H1 (cell line): ENCODE results near the gene MYRIP. TPM values are rescaled to one million over a fixed set of nuclear protein-coding genes. Genes with fewer than 3 reads are reported as not detected.

ENCODE experiments used
- CTCF ChIA-PET: fragments of 300-600 bp; sonication (Branson Sonifier 250); formaldehyde crosslinking; loops from one replicate; lab custom pipeline; 2021; ENCODE audit not compliant: partially characterized antibody; lab: Charles Lee
- POLR2A ChIA-PET: fragments of 300-600 bp; sonication (Branson Sonifier 250); formaldehyde crosslinking; loops from one replicate; lab custom pipeline; 2021; ENCODE audit warnings: inconsistent platforms; ENCODE audit not compliant: partially characterized antibody; lab: Charles Lee
- DNase-seq, 2 experiments: peaks; one replicate each; pipeline versions ENCODE4 v3.0.0 to v3.0.0-alpha.2; 2010 to 2022; ENCODE audit warnings: low spot score in 2 of 2, low read depth in 1 of 2, mixed read lengths in 1 of 2
- FAIRE-seq: peaks from 2 replicates; lab custom pipeline; 2011; peaks lifted over from hg19 to GRCh38; lab: Jason Lieb, UNC
- H2AFZ ChIP-seq: 2 replicates; pipeline ENCODE4 v1.8.1; 2012; ENCODE audit warnings: low read length, inconsistent platforms
- H2AK5ac ChIP-seq: 2 replicates; pipeline ENCODE4 v1.6.1; 2013; ENCODE audit warnings: low read depth, low read length
- H2BK120ac ChIP-seq: replicated peaks from 2 replicates; pipeline ENCODE3; 2013; ENCODE audit warnings: low read depth, low read length, inconsistent platforms
- H2BK12ac ChIP-seq: 2 replicates; pipeline ENCODE4 v1.6.1; 2013; ENCODE audit warnings: low read depth, low read length
- H2BK15ac ChIP-seq: 2 replicates; pipeline ENCODE4 v1.6.1; 2013; ENCODE audit warnings: low read length
- H2BK20ac ChIP-seq: 2 replicates; pipeline ENCODE4 v1.6.1; 2013; ENCODE audit warnings: low read length
- H2BK5ac ChIP-seq: 2 replicates; pipeline ENCODE4 v1.6.1; 2013; ENCODE audit warnings: low read depth, low read length
- H3K14ac ChIP-seq: 2 replicates; pipeline ENCODE4 v1.6.1; 2013; ENCODE audit warnings: inconsistent platforms; ENCODE audit not compliant: insufficient read length
- H3K18ac ChIP-seq: 2 replicates; pipeline ENCODE4 v1.6.1; 2013; ENCODE audit warnings: low read length; ENCODE audit errors: extremely low read depth
- H3K23ac ChIP-seq: 2 replicates; pipeline ENCODE4 v1.6.1; 2013; ENCODE audit warnings: inconsistent platforms; ENCODE audit not compliant: insufficient read length
- H3K23me2 ChIP-seq: 2 replicates; pipeline ENCODE4 v1.6.1; 2013; ENCODE audit warnings: low read depth, low read length
- H3K27ac ChIP-seq: 2 replicates; pipeline ENCODE4 v1.6.1; 2011; ENCODE audit warnings: low read depth, low read length, inconsistent platforms
- H3K27me3 ChIP-seq, 4 experiments: replicated peaks in 1 of 4; 1 replicate in 1 of 4; 2 replicates in 3 of 4; pipeline versions ENCODE4 v1.6.1 to v1.8.1; 2011 to 2013; ENCODE audit warnings: low read length in 3 of 4, mild to moderate bottlenecking in 3 of 4, inconsistent platforms in 2 of 4, mixed read lengths in 2 of 4, moderate library complexity in 1 of 4; ENCODE audit not compliant: control insufficient read depth in 3 of 4, insufficient read depth in 3 of 4; ENCODE audit errors: extremely low read depth in 1 of 4
- H3K36me3 ChIP-seq, 4 experiments: 2 replicates each; pipeline versions ENCODE4 v1.6.1 to v1.8.1; 2011 to 2013; ENCODE audit warnings: mild to moderate bottlenecking in 4 of 4, low read length in 3 of 4, moderate library complexity in 2 of 4, control low read depth in 1 of 4, inconsistent platforms in 1 of 4; ENCODE audit not compliant: insufficient read depth in 4 of 4, control insufficient read depth in 2 of 4
- H3K4ac ChIP-seq: replicated peaks from 2 replicates; pipeline ENCODE3; 2013; ENCODE audit warnings: low read length, low read depth, mixed read lengths, inconsistent platforms; ENCODE audit not compliant: insufficient read length
- H3K4me1 ChIP-seq, 4 experiments: replicated peaks in 1 of 4; 1 replicate in 1 of 4; 2 replicates in 3 of 4; pipeline versions ENCODE4 v1.6.1 to v1.8.1; 2011 to 2013; ENCODE audit warnings: low read length in 3 of 4, inconsistent platforms in 2 of 4, mixed read lengths in 1 of 4; ENCODE audit not compliant: insufficient read depth in 4 of 4, control insufficient read depth in 3 of 4
- H3K4me2 ChIP-seq, 2 experiments: 2 replicates each; pipeline versions ENCODE4 v1.6.1 to v1.8.1; 2011 to 2013; ENCODE audit warnings: low read depth in 2 of 2, low read length in 2 of 2, control low read depth in 1 of 2, inconsistent platforms in 1 of 2, mild to moderate bottlenecking in 1 of 2; ENCODE audit not compliant: insufficient read depth in 1 of 2
- H3K4me3 ChIP-seq, 4 experiments: fragments of 200-600, 300-600 bp in 1 of 4; sonication (generic), shearing (Covaris generic), sonication (Bioruptor Twin) in 1 of 4; 2 replicates each; pipeline versions ENCODE4 v1.5.1 to v1.8.1; 2011 to 2016; ENCODE audit warnings: low read length in 4 of 4, low read depth in 3 of 4, control low read depth in 2 of 4, inconsistent platforms in 2 of 4, mild to moderate bottlenecking in 2 of 4, mixed read lengths in 1 of 4, moderate library complexity in 1 of 4; ENCODE audit not compliant: insufficient read depth in 2 of 4; ENCODE audit errors: extremely low read depth in 1 of 4
- H3K56ac ChIP-seq: replicated peaks from 2 replicates; pipeline ENCODE3; 2013; ENCODE audit warnings: low read depth, mild to moderate bottlenecking, mixed read lengths, low read length, inconsistent platforms; ENCODE audit not compliant: insufficient read length
- H3K79me1 ChIP-seq: 2 replicates; pipeline ENCODE4 v1.6.1; 2013; ENCODE audit warnings: low read depth, low read length, control low read depth
- H3K79me2 ChIP-seq, 2 experiments: 2 replicates each; pipeline versions ENCODE4 v1.6.1 to v1.8.1; 2012 to 2013; ENCODE audit warnings: low read length in 2 of 2, mild to moderate bottlenecking in 2 of 2, inconsistent platforms in 1 of 2; ENCODE audit not compliant: insufficient read depth in 2 of 2, control insufficient read depth in 1 of 2
- H3K9ac ChIP-seq, 4 experiments: replicated peaks in 1 of 4; 1 replicate in 1 of 4; 2 replicates in 3 of 4; pipeline versions ENCODE4 v1.6.1 to v1.8.1; 2011 to 2013; ENCODE audit warnings: low read depth in 3 of 4, low read length in 3 of 4, control low read depth in 2 of 4, mild to moderate bottlenecking in 2 of 4, moderate library complexity in 2 of 4, inconsistent platforms in 1 of 4; ENCODE audit errors: extremely low read depth in 1 of 4
- H3K9me3 ChIP-seq, 2 experiments: 2 replicates each; pipeline versions ENCODE4 v1.6.1 to v1.8.1; 2012 to 2013; ENCODE audit warnings: mild to moderate bottlenecking in 2 of 2, moderate library complexity in 2 of 2, control low read depth in 1 of 2, inconsistent platforms in 1 of 2, low read depth in 1 of 2, low read length in 1 of 2, mixed read lengths in 1 of 2; ENCODE audit not compliant: insufficient read depth in 2 of 2
- H4K20me1 ChIP-seq, 2 experiments: replicated peaks in 1 of 2; 2 replicates each; pipeline versions ENCODE3 to v1.8.1; 2011 to 2013; ENCODE audit warnings: inconsistent platforms in 2 of 2, low read length in 2 of 2, mild to moderate bottlenecking in 1 of 2; ENCODE audit not compliant: insufficient read depth in 2 of 2, control insufficient read depth in 1 of 2
- H4K5ac ChIP-seq: 2 replicates; pipeline ENCODE4 v1.6.1; 2013; ENCODE audit warnings: low read length, low read depth, mixed read lengths, inconsistent platforms; ENCODE audit not compliant: insufficient read length
- H4K8ac ChIP-seq: 2 replicates; pipeline ENCODE4 v1.8.0; 2013; ENCODE audit warnings: mild to moderate bottlenecking, moderate library complexity, low read length, inconsistent platforms; ENCODE audit not compliant: insufficient read depth; ENCODE audit errors: extremely low read depth
- H4K91ac ChIP-seq: replicated peaks from 2 replicates; pipeline ENCODE3; 2013; ENCODE audit warnings: low read length, mixed read lengths, inconsistent platforms; ENCODE audit not compliant: insufficient read length
- SIN3A ChIP-seq, 2 experiments: IDR thresholded peaks in 1 of 2; conservative IDR thresholded peaks in 1 of 2; 2 replicates each; pipeline ENCODE4 v1.6.1; 2011 to 2012; ENCODE audit warnings: low read length in 2 of 2, improper control_type of control experiment in 1 of 2, low read depth in 1 of 2, mild to moderate bottlenecking in 1 of 2
- SIRT6 ChIP-seq: IDR thresholded peaks from one replicate; pipeline ENCODE4 v1.7.1; 2012; ENCODE audit warnings: low read length, inconsistent platforms
- SIX5 ChIP-seq: IDR thresholded peaks from 2 replicates; pipeline ENCODE4 v1.6.1; 2011; ENCODE audit warnings: mild to moderate bottlenecking, low read depth, low read length
- TAF1 ChIP-seq: IDR thresholded peaks from 2 replicates; pipeline ENCODE4 v1.6.1; 2011; ENCODE audit warnings: mild to moderate bottlenecking, low read depth, low read length
- WGBS, 2 experiments: shearing (Covaris generic) in 1 of 2; methylation state at CpG; one replicate each; pipeline versions ENCODE4 v1.1.6 to v1.1.7; 2013 to 2015; ENCODE audit warnings: low lambda C conversion rate in 2 of 2, mixed read lengths in 2 of 2, inconsistent platforms in 1 of 2, low coverage in 1 of 2, missing lambda C conversion rate in 1 of 2; ENCODE audit not compliant: insufficient replicate concordance in 2 of 2, insufficient coverage in 1 of 2, insufficient read length in 1 of 2; ENCODE audit errors: extremely low coverage in 1 of 2, missing lambda C conversion rate in 1 of 2; 5-methylcytosine and 5-hydroxymethylcytosine counted together
- polyA plus RNA-seq, 7 experiments: library from polyadenylated mRNA; depleted of rRNA in 3 of 7; stranded (reverse) in 5 of 7; unstranded in 2 of 7; fragments of >200 nt in 5 of 7; fragments of 200-250 nt in 2 of 7; gene quantifications; 1 replicate in 5 of 7; 2 replicates in 1 of 7; 4 replicates in 1 of 7; pipeline versions ENCODE4 v1.2.1 to v1.2.3, GENCODE V29; 2011 to 2013; ENCODE audit warnings: missing spikeins in 2 of 7, mixed read lengths in 2 of 7
- total RNA-seq: library from RNA; stranded (reverse); fragmentation: NEBNext Ultra II Directional; extraction: Animal tissue kit (Norgen Biotek cat#: 25700); gene quantifications from 2 replicates; pipeline ENCODE4 v1.2.1, GENCODE V29; 2021

MYRIP gene
- total and polyA plus RNA-seq, 2 of the 8 experiments (the other 6 are each of a cell fraction or from before 2014, with no cell fraction given), result 0.54 to 4.3 TPM

DNA sequence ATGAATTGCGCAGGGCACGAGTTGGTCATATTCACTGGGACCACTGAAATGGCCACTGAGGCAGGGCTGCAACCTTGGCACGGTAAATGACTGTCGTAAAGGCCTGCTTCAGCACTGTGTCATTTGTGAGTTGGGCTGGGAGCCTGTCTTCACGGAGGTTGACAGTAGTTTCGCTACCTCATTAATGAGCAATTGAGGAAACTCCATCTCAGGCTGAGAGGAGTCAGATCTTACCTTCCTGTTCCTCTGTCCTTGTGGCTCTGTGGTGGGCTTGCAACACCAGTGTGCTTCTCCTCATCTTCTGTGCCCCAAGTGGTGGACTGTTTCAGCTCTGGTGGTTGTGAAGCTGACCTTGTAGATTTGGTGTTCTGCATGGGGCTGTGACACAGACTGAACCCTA, 420.0 kb downstream of the MYRIP start:
- no peak for TF ChIP-seq TAF1
- TF ChIP-seq SIN3A (conservative IDR thresholded peaks at IDR 0.05 in 1 of 2, IDR thresholded peaks at IDR 0.05 in 1 of 2; ENCODE audit: low read depth in 1 of 2, low read length in 2 of 2), result no peak
- TF ChIP-seq SIX5, result no peak
- no peak for TF ChIP-seq SIRT6
- TF ChIP-seq, all 59 proteins: peak for 0

More for the DNA sequence above, 420.0 kb downstream of the MYRIP start:
- no peak overlapping the region for H2BK5ac ChIP-seq
- H3K4me1 ChIP-seq, result no peaks in the 10 kb centered on the region
- no peaks in the 10 kb centered on the region for H3K79me2 ChIP-seq
- H3K9ac ChIP-seq, result no peak overlapping the region
- H3K4me3 ChIP-seq, result no peak overlapping the region
- no peak overlapping the region for H2BK12ac ChIP-seq
- no peaks in the 10 kb centered on the region for H3K9me3 ChIP-seq
- H3K79me1 ChIP-seq, result no peaks in the 10 kb centered on the region
- no peak overlapping the region for H4K8ac ChIP-seq
- ChIA-PET POLR2A (no interaction called here), CTCF (interaction anchor here (0.6 to 2.6 kb wide), 7 partner anchors 9 to 312 kb away, joined by 3 to 12 read pairs (median 4); no protein-coding TSS in a partner anchor)
- no peak overlapping the region for H3K4me2 ChIP-seq
- H2AK5ac ChIP-seq, result no peak overlapping the region
- no peak overlapping the region for H3K56ac ChIP-seq
- H2BK20ac ChIP-seq, result no peak overlapping the region
- H2BK120ac ChIP-seq, result no peak overlapping the region
- no peaks in the 10 kb centered on the region for H3K27me3 ChIP-seq
- H4K91ac ChIP-seq, result no peak overlapping the region
- no peak overlapping the region for H3K23ac ChIP-seq
- FAIRE-seq, result no peak
- 89% methylated on average over 6 of the region's 6 CpGs; no CpG with 5 or more reads in 1 of the 2 experiments for WGBS, 2 experiments
- H2BK15ac ChIP-seq, result no peak overlapping the region
- no peak overlapping the region for H3K14ac ChIP-seq
- H4K20me1 ChIP-seq, result no peaks in the 10 kb centered on the region
- H3K4ac ChIP-seq, result no peak overlapping the region
- H3K36me3 ChIP-seq, result no peaks in the 10 kb centered on the region
- no peak overlapping the region for H4K5ac ChIP-seq
- no peak overlapping the region for H3K27ac ChIP-seq
- no peak for DNase-seq
- no peak overlapping the region for H3K18ac ChIP-seq
- no peak overlapping the region for H2AFZ ChIP-seq
- H3K23me2 ChIP-seq, result no peaks in the 10 kb centered on the region
